Testis (tissue), 2 donors: ENCODE data around the gene ATRNL1.

Experiments
- POLR2A ChIP-seq: fragments of 450-650 bp; IDR thresholded peaks from one replicate; pipeline ENCODE4 v1.6.1; 2017; ENCODE audit warnings: antibody characterized with exemption, mild to moderate bottlenecking, moderate library complexity
- TF ChIP-seq, protein P1 (sequence below), 3 experiments: fragments of 450-650 bp in 2 of 3; fragments of 200-600 bp in 1 of 3; sonication (generic) in 1 of 3; IDR thresholded peaks; one replicate each; pipeline ENCODE4 v1.5.1; 2016 to 2019; ENCODE audit warnings: antibody characterized with exemption in 3 of 3, mild to moderate bottlenecking in 2 of 3, moderate library complexity in 1 of 3

GRCh38 chr10:115827231-115828009 is 734.3 kb downstream of the ATRNL1 start:
- TF ChIP-seq, protein P1, sequence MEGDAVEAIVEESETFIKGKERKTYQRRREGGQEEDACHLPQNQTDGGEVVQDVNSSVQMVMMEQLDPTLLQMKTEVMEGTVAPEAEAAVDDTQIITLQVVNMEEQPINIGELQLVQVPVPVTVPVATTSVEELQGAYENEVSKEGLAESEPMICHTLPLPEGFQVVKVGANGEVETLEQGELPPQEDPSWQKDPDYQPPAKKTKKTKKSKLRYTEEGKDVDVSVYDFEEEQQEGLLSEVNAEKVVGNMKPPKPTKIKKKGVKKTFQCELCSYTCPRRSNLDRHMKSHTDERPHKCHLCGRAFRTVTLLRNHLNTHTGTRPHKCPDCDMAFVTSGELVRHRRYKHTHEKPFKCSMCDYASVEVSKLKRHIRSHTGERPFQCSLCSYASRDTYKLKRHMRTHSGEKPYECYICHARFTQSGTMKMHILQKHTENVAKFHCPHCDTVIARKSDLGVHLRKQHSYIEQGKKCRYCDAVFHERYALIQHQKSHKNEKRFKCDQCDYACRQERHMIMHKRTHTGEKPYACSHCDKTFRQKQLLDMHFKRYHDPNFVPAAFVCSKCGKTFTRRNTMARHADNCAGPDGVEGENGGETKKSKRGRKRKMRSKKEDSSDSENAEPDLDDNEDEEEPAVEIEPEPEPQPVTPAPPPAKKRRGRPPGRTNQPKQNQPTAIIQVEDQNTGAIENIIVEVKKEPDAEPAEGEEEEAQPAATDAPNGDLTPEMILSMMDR (IDR thresholded peaks at IDR 0.05) = no peak
- no peak for TF ChIP-seq POLR2A
